RWPE2 (cell line): ENCODE results near the gene RNPEPL1.
A peak's percentile ranks its signal among the peaks of the same experiment; 100 is the strongest.

Experiments
- ATAC-seq: fragments of 200-7000 bp; cut with Tn5 transposase; 3 replicates; pipeline ENCODE4 v1.9.1; 2021; ENCODE audit warnings: low read depth
- DNase-seq: peaks from one replicate; pipeline ENCODE4 v3.0.0-alpha.2; 2020; ENCODE audit warnings: low spot score
- H3K27ac ChIP-seq: fragments of 450-650 bp; 2 replicates; pipeline ENCODE4 v1.5.1; 2017; ENCODE audit warnings: mild to moderate bottlenecking; ENCODE audit not compliant: poor library complexity, severe bottlenecking
- H3K27me3 ChIP-seq: fragments of 250-450 bp; sonication (Bioruptor Pico); 2 replicates; pipeline ENCODE4 v1.5.1; 2021; ENCODE audit warnings: mild to moderate bottlenecking, moderate library complexity; ENCODE audit not compliant: insufficient read depth, poor library complexity, severe bottlenecking
- H3K36me3 ChIP-seq: fragments of 250-450 bp; sonication (Bioruptor Pico); 2 replicates; pipeline ENCODE4 v1.5.1; 2020; ENCODE audit warnings: low read depth, mild to moderate bottlenecking, moderate library complexity
- H3K4me1 ChIP-seq: fragments of 250-450 bp; sonication (Bioruptor Pico); 2 replicates; pipeline ENCODE4 v1.5.1; 2021; ENCODE audit warnings: mild to moderate bottlenecking, moderate library complexity; ENCODE audit not compliant: insufficient read depth, poor library complexity, severe bottlenecking
- H3K4me3 ChIP-seq: fragments of 250-450 bp; sonication (Bioruptor Pico); 2 replicates; pipeline ENCODE4 v1.5.1; 2021; ENCODE audit warnings: mild to moderate bottlenecking, moderate library complexity; ENCODE audit not compliant: severe bottlenecking
- H3K9me3 ChIP-seq: fragments of 250-450 bp; sonication (Bioruptor Pico); 2 replicates; pipeline ENCODE4 v1.5.1; 2021; ENCODE audit warnings: mild to moderate bottlenecking, moderate library complexity; ENCODE audit not compliant: severe bottlenecking
- CTCF ChIP-seq: fragments of 450-650 bp; IDR thresholded peaks from one replicate; pipeline ENCODE4 v1.5.1; 2017; ENCODE audit warnings: mild to moderate bottlenecking, moderate library complexity; ENCODE audit not compliant: poor library complexity, severe bottlenecking

Gene RNPEPL1

GRCh38 chr2:240582781-240583180, 14.5 kb downstream of the RNPEPL1 start:
- no peaks in the 10 kb centered on the region for H3K27me3 ChIP-seq

GRCh38 chr2:240583774-240584173, 15.5 kb downstream of the RNPEPL1 start:
- no peak for TF ChIP-seq CTCF
- H3K4me3 ChIP-seq = no peak overlapping the region
- no peak for ATAC-seq
- H3K4me1 ChIP-seq = peaks cover 37% of the 10 kb centered on the region
- DNase-seq = no peak
- no peaks in the 10 kb centered on the region for H3K27me3 ChIP-seq
- H3K9me3 ChIP-seq = no peaks in the 10 kb centered on the region
- no peak overlapping the region for H3K27ac ChIP-seq
- H3K36me3 ChIP-seq = peaks cover 10% of the 10 kb centered on the region; the same call in 1 of the 2 replicates

More at GRCh38 chr2:240582781-240583180, 14.5 kb downstream of the RNPEPL1 start:
- ATAC-seq = no peak
- Histone ChIP-seq H3K27ac (peak overlapping the region; percentile 74), H3K4me1 (peaks cover 35% of the 10 kb centered on the region), H3K36me3 (peaks cover 14% of the 10 kb centered on the region), H3K4me3 (no peak overlapping the region), H3K9me3 (no peaks in the 10 kb centered on the region)
- TF ChIP-seq CTCF = no peak
- DNase-seq = no peak

- no peak for TF ChIP-seq CTCF
- H3K9me3 ChIP-seq = no peaks in the 10 kb centered on the region
- H3K36me3 ChIP-seq = peaks cover 10% of the 10 kb centered on the region; the same call in 1 of the 2 replicates
- no peaks in the 10 kb centered on the region for H3K27me3 ChIP-seq
- H3K4me3 ChIP-seq = no peak overlapping the region
- ATAC-seq = no peak
- H3K27ac ChIP-seq = no peak overlapping the region
- peaks cover 30% of the 10 kb centered on the region for H3K4me1 ChIP-seq
- DNase-seq = no peak
These were observed 16.3 kb downstream of the RNPEPL1 start for GRCh38 chr2:240584486-240585031.

GRCh38 chr2:240585101-240585500, 16.8 kb downstream of the RNPEPL1 start:
- TF ChIP-seq CTCF = no peak
- Histone ChIP-seq H3K4me3 (peak overlapping the region; percentile 82), H3K4me1 (peaks cover 26% of the 10 kb centered on the region), H3K27me3 (no peaks in the 10 kb centered on the region), H3K9me3 (no peaks in the 10 kb centered on the region), H3K36me3 (peaks cover 10% of the 10 kb centered on the region; the same call in 1 of the 2 replicates), H3K27ac (no peak overlapping the region)
- no peak for DNase-seq
- no peak for ATAC-seq

- DNase-seq = no peak
- Histone ChIP-seq H3K4me1 (peaks cover 26% of the 10 kb centered on the region), H3K27me3 (no peaks in the 10 kb centered on the region), H3K9me3 (no peaks in the 10 kb centered on the region), H3K36me3 (peaks cover 10% of the 10 kb centered on the region; the same call in 1 of the 2 replicates), H3K4me3 (peak overlapping the region; percentile 82), H3K27ac (peak overlapping the region; percentile 25)
- no peak for TF ChIP-seq CTCF
- no peak for ATAC-seq
These were observed 17.5 kb downstream of the RNPEPL1 start for GRCh38 chr2:240585681-240586197.
